Endodermal cell (in vitro differentiated cells): ENCODE results near the gene SORL1. TPM values are rescaled to one million over a fixed set of nuclear protein-coding genes. Genes with fewer than 3 reads are reported as not detected.
A peak's percentile ranks its signal among the peaks of the same experiment; 100 is the strongest.

Experiments used
- DNase-seq: peaks from one replicate; pipeline ENCODE4 v3.0.0-alpha.2; 2017
- H3K27ac ChIP-seq: 2 replicates; pipeline ENCODE4 v1.5.1; 2013; ENCODE audit warnings: mild to moderate bottlenecking, low read depth, low read length, moderate library complexity
- H3K27me3 ChIP-seq: 2 replicates; pipeline ENCODE4 v1.6.1; 2013; ENCODE audit warnings: mild to moderate bottlenecking, low read length, moderate library complexity; ENCODE audit not compliant: insufficient read depth, control insufficient read depth, poor library complexity, severe bottlenecking
- H3K36me3 ChIP-seq: 2 replicates; pipeline ENCODE4 v1.7.0; 2013; ENCODE audit warnings: mild to moderate bottlenecking, low read length, moderate library complexity; ENCODE audit not compliant: control insufficient read depth, insufficient read depth
- H3K4me1 ChIP-seq: one replicate; pipeline ENCODE4 v1.7.0; 2013; ENCODE audit warnings: low read length; ENCODE audit not compliant: control insufficient read depth, insufficient read depth
- H3K4me3 ChIP-seq: 2 replicates; pipeline ENCODE4 v1.5.1; 2013; ENCODE audit warnings: mild to moderate bottlenecking, low read length, moderate library complexity
- H3K9ac ChIP-seq: 2 replicates; pipeline ENCODE4 v1.6.1; 2013; ENCODE audit warnings: mild to moderate bottlenecking, low read length, moderate library complexity; ENCODE audit not compliant: poor library complexity, severe bottlenecking; ENCODE audit errors: extremely low read depth
- H3K9me3 ChIP-seq: 2 replicates; pipeline ENCODE4 v1.6.1; 2013; ENCODE audit warnings: mild to moderate bottlenecking, low read length, moderate library complexity; ENCODE audit not compliant: control insufficient read depth
- H3K27ac Mint-ChIP-seq: 2 replicates; pipeline ENCODE4 v1.8.0; 2020; ENCODE audit warnings: mixed read lengths
- H3K27me3 Mint-ChIP-seq: 2 replicates; pipeline ENCODE4 v1.8.0; 2021; ENCODE audit warnings: mild to moderate bottlenecking, mixed read lengths; ENCODE audit not compliant: insufficient read depth
- H3K36me3 Mint-ChIP-seq: 2 replicates; pipeline ENCODE4 v1.8.0; 2020; ENCODE audit warnings: low read depth, mixed read lengths
- H3K4me1 Mint-ChIP-seq: 2 replicates; pipeline ENCODE4 v1.8.0; 2020; ENCODE audit warnings: mixed read lengths
- H3K4me3 Mint-ChIP-seq: 2 replicates; pipeline ENCODE4 v1.8.0; 2020; ENCODE audit warnings: mild to moderate bottlenecking, moderate library complexity, mixed read lengths
- H3K9me3 Mint-ChIP-seq: 2 replicates; pipeline ENCODE4 v1.8.0; 2020; ENCODE audit warnings: mild to moderate bottlenecking, mixed read lengths
- CTCF ChIP-seq: fragments of 200-600 bp; sonication (generic); conservative IDR thresholded peaks from 2 replicates; pipeline ENCODE4 v1.5.0; 2021; ENCODE audit warnings: antibody characterized with exemption, mild to moderate bottlenecking
- WGBS, 2 experiments: methylation state at CpG; one replicate each; pipeline versions ENCODE4 v1.1.5 to v1.1.7; 2013; ENCODE audit warnings: missing lambda C conversion rate in 2 of 2, mixed read lengths in 1 of 2; ENCODE audit not compliant: insufficient coverage in 1 of 2, insufficient read length in 1 of 2; 5-methylcytosine and 5-hydroxymethylcytosine counted together
- total RNA-seq, 2 donors: library from RNA; stranded (reverse); fragmentation: NEBNext Ultra II Directional in 1 of 2; extraction: Animal tissue kit (Norgen Biotek cat#: 25700) in 1 of 2; gene quantifications; 2 replicates in 1 of 2; 3 replicates in 1 of 2; pipeline ENCODE4 v1.2.1, GENCODE V29; 2021

Gene SORL1
- total RNA-seq, 2 donors from 2014 or later = 56.4 to 57.5 TPM

GRCh38 chr11:121450401-121450800 lies 1.7 kb upstream of the SORL1 start:
- Mint-ChIP-seq H3K9me3 (no peaks in the 10 kb centered on the region), H3K27ac (no peak overlapping the region), H3K4me3 (no peak overlapping the region), H3K36me3 (no peaks in the 10 kb centered on the region), H3K4me1 (peaks cover 67% of the 10 kb centered on the region), H3K27me3 (peaks cover 10% of the 10 kb centered on the region)
- Histone ChIP-seq H3K4me1 (peaks cover 12% of the 10 kb centered on the region), H3K27ac (no peak overlapping the region), H3K9me3 (no peaks in the 10 kb centered on the region), H3K27me3 (peaks cover 5% of the 10 kb centered on the region), H3K4me3 (no peak overlapping the region), H3K9ac (no peak overlapping the region), H3K36me3 (no peaks in the 10 kb centered on the region)
- WGBS, 2 experiments = 100% methylated on average over 1 of the region's 1 CpG; no CpG with 5 or more reads in 1 of the 2 experiments
- DNase-seq = no peak
- TF ChIP-seq CTCF = no peak

GRCh38 chr11:121451178-121451985 lies 732 bp upstream of the SORL1 start:
- Mint-ChIP-seq H3K36me3 (no peaks in the 10 kb centered on the region), H3K27ac (no peak overlapping the region), H3K27me3 (peaks cover 10% of the 10 kb centered on the region), H3K9me3 (no peaks in the 10 kb centered on the region), H3K4me1 (peaks cover 64% of the 10 kb centered on the region), H3K4me3 (peak overlapping the region; percentile 86)
- Histone ChIP-seq H3K27me3 (peaks cover 5% of the 10 kb centered on the region), H3K27ac (no peak overlapping the region), H3K9ac (no peak overlapping the region), H3K36me3 (no peaks in the 10 kb centered on the region), H3K4me1 (peaks cover 12% of the 10 kb centered on the region), H3K4me3 (peak overlapping the region; percentile 74), H3K9me3 (no peaks in the 10 kb centered on the region)
- WGBS, 2 experiments = 48 to 51% methylated on average over 10 to 22 of the region's 22 CpGs
- DNase-seq = no peak
- TF ChIP-seq CTCF = no peak

GRCh38 chr11:121452609-121453150 lies 566 bp downstream of the SORL1 start, which contains the start of gene SORL1-AS1:
Gene SORL1-AS1, minus strand, starts transcription at chr11:121452967.
- no peaks in the 10 kb centered on the region for H3K36me3 ChIP-seq
- Mint-ChIP-seq H3K4me1 (peaks cover 68% of the 10 kb centered on the region), H3K4me3 (peak within 1 kb of the TSS; percentile 86), H3K9me3 (no peaks in the 10 kb centered on the region), H3K27me3 (peaks cover 10% of the 10 kb centered on the region), H3K36me3 (no peaks in the 10 kb centered on the region), H3K27ac (peak within 1 kb of the TSS; percentile 80)
- peaks cover 12% of the 10 kb centered on the region for H3K4me1 ChIP-seq
- peaks cover 5% of the 10 kb centered on the region for H3K27me3 ChIP-seq
- peak within 1 kb of the TSS; percentile 97 for H3K4me3 ChIP-seq
- DNase-seq = no peak
- H3K9ac ChIP-seq = peak within 1 kb of the TSS; percentile 61
- H3K9me3 ChIP-seq = no peaks in the 10 kb centered on the region
- TF ChIP-seq CTCF = no peak
- no peak within 1 kb of the TSS for H3K27ac ChIP-seq
- 3 to 5% methylated on average over 12 to 21 of the region's 21 CpGs for WGBS, 2 experiments
